ENCODE measurements around the gene SH2D5.

Gene SH2D5

GRCh38 chr1:20732071-20732587, 374 bp downstream of the SH2D5 start (continued):
- TF ChIP-seq ZNF394 (tag by site-specific recombination; IDR thresholded peaks at IDR 0.05; ENCODE audit: borderline replicate concordance) (no peak; the same call in 1 of the 2 replicates), ZNF248 (tag by site-specific recombination; IDR thresholded peaks at IDR 0.05) (no peak), ZNF747 (tag by site-specific recombination; IDR thresholded peaks at IDR 0.05) (no peak), GLI4 (tag by site-specific recombination; IDR thresholded peaks at IDR 0.05) (no peak), ZBTB17 (tag by site-specific recombination; IDR thresholded peaks at IDR 0.05) (no peak), PBX3 (CRISPR knock-in tag; IDR thresholded peaks at IDR 0.05) (no peak), ZSCAN16 (tag by site-specific recombination; IDR thresholded peaks at IDR 0.05) (no peak), EGR2 (tag by site-specific recombination; IDR thresholded peaks at IDR 0.05; ENCODE audit: low read depth) (peak; percentile 57), ZNF354C (tag by site-specific recombination; IDR thresholded peaks at IDR 0.05; ENCODE audit: borderline replicate concordance, low read depth) (no peak), ZBTB11 (tag by site-specific recombination; conservative IDR thresholded peaks at IDR 0.05; ENCODE audit: low read depth) (no peak), ZNF701 (tag by site-specific recombination; IDR thresholded peaks at IDR 0.05) (no peak), HOXA7 (CRISPR knock-in tag; IDR thresholded peaks at IDR 0.05; ENCODE audit: borderline replicate concordance) (no peak), ZSCAN5A (tag by site-specific recombination; IDR thresholded peaks at IDR 0.05) (0 out of 2 replicates have a peak, but pooled peaks have one; percentile 53), ZNF155 (tag by site-specific recombination; IDR thresholded peaks at IDR 0.05) (no peak), GLIS1 (tag by site-specific recombination; IDR thresholded peaks at IDR 0.05) (peak; percentile 47; the same call in 1 of the 2 replicates), KLF7 (tag by site-specific recombination; IDR thresholded peaks at IDR 0.05; ENCODE audit: borderline replicate concordance) (0 out of 2 replicates have a peak, but pooled peaks have one; percentile 47), KLF8 (tag by site-specific recombination; IDR thresholded peaks at IDR 0.05) (no peak; the same call in 1 of the 2 replicates), ZNF266 (tag by site-specific recombination; IDR thresholded peaks at IDR 0.05; ENCODE audit: low read depth) (no peak)

GRCh38 chr1:20731057-20731991, 1.2 kb downstream of the SH2D5 start:
- Histone ChIP-seq H3K27ac (ENCODE audit: extremely low read depth, low read depth, low read length) (no peak overlapping the region), H3K4me1 (ENCODE audit: control insufficient read depth, insufficient read depth, low read length) (peaks cover 8% of the 10 kb centered on the region), H3K4me3 (ENCODE audit: low read depth, low read length) (peak overlapping the region; percentile 44), H3K9me3 (ENCODE audit: control insufficient read depth, insufficient read depth, low read depth, low read length) (no peaks in the 10 kb centered on the region), H3K36me3 (ENCODE audit: control insufficient read depth in 2 of 2, insufficient read depth in 1 of 2, low read length in 2 of 2) (no peaks in the 10 kb centered on the region)
- ChIA-PET POLR2A (interaction anchor here (1.8 kb wide), 1 partner anchor 14 kb away, joined by 4 read pairs; the partner anchor contains the start of gene KIF17), CTCF (interaction anchor here (1.1 kb wide), 1 partner anchor 38 kb away, joined by 3 read pairs; no protein-coding TSS in a partner anchor)
- no peak for TF ChIP-seq PRDM4 (tag by site-specific recombination; IDR thresholded peaks at IDR 0.05)
- no peak for TF ChIP-seq YY1 (tag by site-specific recombination; IDR thresholded peaks at IDR 0.05)
- peak; percentile 34 for TF ChIP-seq ZBTB26 (tag by site-specific recombination; optimal IDR thresholded peaks at IDR 0.05)
- no peak for TF ChIP-seq ZNF354C (tag by site-specific recombination; IDR thresholded peaks at IDR 0.05; ENCODE audit: borderline replicate concordance, low read depth)
- no peak for TF ChIP-seq ZNF548 (tag by site-specific recombination; IDR thresholded peaks at IDR 0.05)
- TF ChIP-seq ZNF843 (tag by site-specific recombination; IDR thresholded peaks at IDR 0.05), result no peak
- no peak for TF ChIP-seq ZNF426 (tag by site-specific recombination; IDR thresholded peaks at IDR 0.05)
- no peak for TF ChIP-seq ZNF248 (tag by site-specific recombination; IDR thresholded peaks at IDR 0.05)
- no peak for TF ChIP-seq ZNF324 (tag by site-specific recombination; IDR thresholded peaks at IDR 0.05)
- TF ChIP-seq KLF1 (tag by site-specific recombination; IDR thresholded peaks at IDR 0.05), result no peak
